Glomerular visceral epithelial cell (primary cell): Measurements from ENCODE around the gene PTPRK.

Experiments
- DNase-seq: peaks from one replicate; pipeline ENCODE4 v3.0.0-alpha.2; 2016; ENCODE audit errors: extremely low spot score

PTPRK gene

GRCh38 chr6:128186729-128187128, 333.7 kb downstream of the PTPRK start:
- no peak for DNase-seq

GRCh38 chr6:128179876-128180438, 340.4 kb downstream of the PTPRK start:
- DNase-seq = no peak

- DNase-seq = no peak
Observed at GRCh38 chr6:128174724-128175123, 345.7 kb downstream of the PTPRK start.

GRCh38 chr6:128172752-128173682, 347.4 kb downstream of the PTPRK start:
- no peak for DNase-seq

- DNase-seq = no peak
Observed at GRCh38 chr6:128172081-128172480, 348.3 kb downstream of the PTPRK start.

- DNase-seq = no peak
Observed at GRCh38 chr6:128171182-128171581, 349.2 kb downstream of the PTPRK start.

- peak; percentile 8 for DNase-seq
Observed at GRCh38 chr6:128168244-128168643, 352.2 kb downstream of the PTPRK start.

GRCh38 chr6:128167552-128167951, 352.8 kb downstream of the PTPRK start:
- no peak for DNase-seq

- no peak for DNase-seq
Observed at GRCh38 chr6:128164254-128164653, 356.1 kb downstream of the PTPRK start.

- no peak for DNase-seq
Observed at GRCh38 chr6:128162423-128162822, 358.0 kb downstream of the PTPRK start.

GRCh38 chr6:128161839-128162238, 358.6 kb downstream of the PTPRK start:
- DNase-seq = no peak

- no peak for DNase-seq
Observed at GRCh38 chr6:128161263-128161662, 359.1 kb downstream of the PTPRK start.

GRCh38 chr6:128158496-128158895, 361.9 kb downstream of the PTPRK start:
- DNase-seq = peak; percentile 1

GRCh38 chr6:128156321-128157111, 363.9 kb downstream of the PTPRK start:
- no peak for DNase-seq

GRCh38 chr6:128155826-128156225, 364.6 kb downstream of the PTPRK start:
- no peak for DNase-seq

GRCh38 chr6:128152551-128152950, 367.8 kb downstream of the PTPRK start:
- no peak for DNase-seq

GRCh38 chr6:128150376-128150775, 370.0 kb downstream of the PTPRK start:
- no peak for DNase-seq

- no peak for DNase-seq
Observed at GRCh38 chr6:128149796-128150195, 370.6 kb downstream of the PTPRK start.

- no peak for DNase-seq
Observed at GRCh38 chr6:128144320-128144719, 376.1 kb downstream of the PTPRK start.

- DNase-seq = no peak
Observed at GRCh38 chr6:128141932-128142331, 378.5 kb downstream of the PTPRK start.

- DNase-seq = peak; percentile 4
Observed at GRCh38 chr6:128139519-128139918, 380.9 kb downstream of the PTPRK start.

- no peak for DNase-seq
Observed at GRCh38 chr6:128138694-128139093, 381.7 kb downstream of the PTPRK start.
